Esophagus squamous epithelium (tissue), 5 donors: ENCODE data around the gene MBOAT7. TPM values are rescaled to one million over a fixed set of nuclear protein-coding genes. Genes with fewer than 3 reads are reported as not detected.

Experiments
- DNase-seq: peaks from one replicate; lab custom pipeline; 2025; lab: John Stamatoyannopoulos, UW
- H3K27ac ChIP-seq, 4 donors: fragments of 200-600 bp; sonication (generic); one replicate each; pipeline ENCODE4 v1.5.1; 2016 to 2019; ENCODE audit warnings: mild to moderate bottlenecking in 1 of 4
- H3K27me3 ChIP-seq, 4 donors: fragments of 200-600 bp; sonication (generic); 1 replicate in 3 of 4; 2 replicates in 1 of 4; pipeline versions ENCODE4 v1.5.1 to v1.6.0; 2017 to 2021; ENCODE audit warnings: antibody characterized with exemption in 1 of 4
- H3K36me3 ChIP-seq, 3 donors: fragments of 200-600 bp; sonication (generic); one replicate each; pipeline ENCODE4 v1.5.1; 2016 to 2019
- H3K4me1 ChIP-seq, 3 donors: fragments of 200-600 bp; sonication (generic); one replicate each; pipeline ENCODE4 v1.5.1; 2017 to 2019
- H3K4me3 ChIP-seq, 4 donors: fragments of 200-600 bp; sonication (generic); 1 replicate in 3 of 4; 2 replicates in 1 of 4; pipeline ENCODE4 v1.5.1; 2016 to 2019; ENCODE audit warnings: mild to moderate bottlenecking in 2 of 4, moderate library complexity in 1 of 4
- H3K9me3 ChIP-seq, 3 donors: fragments of 200-600 bp; sonication (generic); one replicate each; pipeline ENCODE4 v1.5.1; 2016 to 2019
- POLR2A ChIP-seq, 4 donors: fragments of 450-650 bp; IDR thresholded peaks; one replicate each; pipeline ENCODE4 v1.6.1; 2017; ENCODE audit warnings: antibody characterized with exemption in 4 of 4, mild to moderate bottlenecking in 4 of 4, moderate library complexity in 3 of 4
- WGBS, 2 donors: methylation state at CpG; one replicate each; pipeline ENCODE4 v1.1.5; 2018; 5-methylcytosine and 5-hydroxymethylcytosine counted together
- intact Hi-C: fragments of 100-400 bp; cut with DNase I; formaldehyde crosslinking; loops from one replicate; pipeline ENCODE4 v1.15.0; 2022
- total RNA-seq, 4 donors: library from RNA; depleted of rRNA; stranded (reverse); fragments of >200 nt; gene quantifications; one replicate each; pipeline ENCODE4 v1.1.0, GENCODE V29; 2016
- TF ChIP-seq, protein P1 (sequence below), 6 experiments: fragments of 450-650 bp in 4 of 6; fragments of 200-600 bp in 2 of 6; sonication (generic) in 2 of 6; IDR thresholded peaks; one replicate each; pipeline ENCODE4 v1.5.1; 2016 to 2019; ENCODE audit warnings: antibody characterized with exemption in 6 of 6, mild to moderate bottlenecking in 4 of 6, moderate library complexity in 4 of 6
- donor health status: DM: yes; HTN: yes; CAD: no.

The MBOAT7 gene
- total RNA-seq, 4 donors from 2014 or later, result 32.2 to 56.2 (median 40.8) TPM

DNA sequence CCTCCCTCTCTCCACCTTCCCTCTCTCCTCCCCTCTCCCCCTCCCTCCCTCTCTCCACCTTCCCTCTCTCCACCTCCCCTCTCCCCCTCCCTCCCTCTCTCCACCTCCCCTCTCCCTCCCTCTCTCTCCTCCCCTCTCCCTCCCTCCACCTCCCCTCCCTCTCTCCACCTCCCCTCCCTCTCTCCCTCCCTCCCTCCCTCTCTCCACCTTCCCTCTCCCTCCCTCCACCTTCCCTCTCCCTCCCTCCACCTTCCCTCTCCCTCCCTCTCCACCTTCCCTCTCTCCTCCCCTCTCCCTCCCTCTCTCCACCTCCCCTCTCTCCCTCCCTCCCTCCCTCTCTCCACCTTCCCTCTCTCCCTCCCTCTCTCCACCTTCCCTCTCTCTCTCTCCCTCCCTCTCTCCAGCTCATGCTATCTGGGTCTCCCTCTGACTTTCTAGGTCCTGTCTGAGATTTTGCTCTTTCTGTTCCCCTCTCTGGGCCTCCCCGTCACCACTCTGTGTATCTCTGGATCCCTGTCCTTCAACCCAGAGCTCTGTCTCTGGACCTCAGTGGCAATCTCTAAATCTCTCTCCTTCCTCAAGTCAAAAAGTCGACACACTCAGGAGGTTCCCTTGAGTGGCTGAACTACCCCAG is 55.3 kb downstream of the MBOAT7 start:
- Histone ChIP-seq H3K4me3 (no peak overlapping the region), H3K4me1 (peaks cover 15 to 38% (median 18%) of the 10 kb centered on the region in 3 donors), H3K36me3 (peaks cover 5 to 41% (median 6%) of the 10 kb centered on the region in 3 donors), H3K27ac (peak overlapping the region in 3 of 4 donors; percentile 24 to 70 (median 55)), H3K27me3 (no peaks in the 10 kb centered on the region), H3K9me3 (no peaks in the 10 kb centered on the region)
- TF ChIP-seq, protein P1, sequence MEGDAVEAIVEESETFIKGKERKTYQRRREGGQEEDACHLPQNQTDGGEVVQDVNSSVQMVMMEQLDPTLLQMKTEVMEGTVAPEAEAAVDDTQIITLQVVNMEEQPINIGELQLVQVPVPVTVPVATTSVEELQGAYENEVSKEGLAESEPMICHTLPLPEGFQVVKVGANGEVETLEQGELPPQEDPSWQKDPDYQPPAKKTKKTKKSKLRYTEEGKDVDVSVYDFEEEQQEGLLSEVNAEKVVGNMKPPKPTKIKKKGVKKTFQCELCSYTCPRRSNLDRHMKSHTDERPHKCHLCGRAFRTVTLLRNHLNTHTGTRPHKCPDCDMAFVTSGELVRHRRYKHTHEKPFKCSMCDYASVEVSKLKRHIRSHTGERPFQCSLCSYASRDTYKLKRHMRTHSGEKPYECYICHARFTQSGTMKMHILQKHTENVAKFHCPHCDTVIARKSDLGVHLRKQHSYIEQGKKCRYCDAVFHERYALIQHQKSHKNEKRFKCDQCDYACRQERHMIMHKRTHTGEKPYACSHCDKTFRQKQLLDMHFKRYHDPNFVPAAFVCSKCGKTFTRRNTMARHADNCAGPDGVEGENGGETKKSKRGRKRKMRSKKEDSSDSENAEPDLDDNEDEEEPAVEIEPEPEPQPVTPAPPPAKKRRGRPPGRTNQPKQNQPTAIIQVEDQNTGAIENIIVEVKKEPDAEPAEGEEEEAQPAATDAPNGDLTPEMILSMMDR (IDR thresholded peaks at IDR 0.05), result no peak
- TF ChIP-seq POLR2A (IDR thresholded peaks at IDR 0.05), result no peak
- intact Hi-C loops, result no loop called here
- WGBS, 2 donors, result 26 to 62% methylated on average over 2 of the region's 2 CpGs
- no peak for DNase-seq

GRCh38 chr19:54133312-54133956 is 55.9 kb downstream of the MBOAT7 start:
- no peak overlapping the region for H3K4me3 ChIP-seq
- peaks cover 11 to 48% (median 13%) of the 10 kb centered on the region in 3 donors for H3K36me3 ChIP-seq
- TF ChIP-seq, protein P1 (IDR thresholded peaks at IDR 0.05), result no peak
- TF ChIP-seq POLR2A (IDR thresholded peaks at IDR 0.05), result no peak
- DNase-seq, result peak; percentile 71
- intact Hi-C loops, result no loop called here
- H3K27ac ChIP-seq, result no peak overlapping the region
- peaks cover 9 to 31% (median 11%) of the 10 kb centered on the region in 3 donors for H3K4me1 ChIP-seq
- no peaks in the 10 kb centered on the region for H3K9me3 ChIP-seq
- no peaks in the 10 kb centered on the region for H3K27me3 ChIP-seq
- WGBS, 2 donors, result 38 to 70% methylated on average over 4 to 8 of the region's 10 CpGs

DNA sequence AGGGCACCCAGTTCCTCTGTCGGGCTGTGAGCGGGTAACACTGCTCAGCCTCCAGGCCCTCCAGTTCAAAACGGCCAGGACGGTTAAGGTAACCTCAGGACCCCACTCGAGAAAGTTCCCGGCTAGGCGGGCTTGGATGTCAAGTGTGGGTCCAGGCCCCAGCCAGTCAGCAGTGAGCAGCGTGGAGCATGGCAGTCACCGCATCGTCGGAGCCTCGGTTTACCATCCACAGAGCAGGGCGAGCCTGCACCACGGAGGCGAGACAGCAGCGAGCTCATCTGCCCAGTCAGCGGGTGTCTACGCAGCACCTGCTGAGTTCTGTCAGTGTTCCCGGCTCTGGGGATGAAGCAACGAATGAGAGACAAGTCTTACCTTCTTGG is 59.8 kb downstream of the MBOAT7 start:
- 96% methylated on average over 19 of the region's 20 CpGs; no CpG with 5 or more reads in 1 of the 2 donors for WGBS, 2 donors
- no peaks in the 10 kb centered on the region for H3K27me3 ChIP-seq
- intact Hi-C loops, result no loop called here
- no peak overlapping the region for H3K4me3 ChIP-seq
- no peak for DNase-seq
- H3K9me3 ChIP-seq, result no peaks in the 10 kb centered on the region
- peaks cover 33 to 86% (median 49%) of the 10 kb centered on the region in 3 donors for H3K36me3 ChIP-seq
- H3K4me1 ChIP-seq, result peaks cover 0 to 5% (median 0%) of the 10 kb centered on the region in 3 donors
- TF ChIP-seq, protein P1 (IDR thresholded peaks at IDR 0.05), result no peak
- no peak for TF ChIP-seq POLR2A (IDR thresholded peaks at IDR 0.05)
- no peak overlapping the region for H3K27ac ChIP-seq

GRCh38 chr19:54128796-54129616 is 60.4 kb downstream of the MBOAT7 start:
- no peak for TF ChIP-seq POLR2A (IDR thresholded peaks at IDR 0.05)
- TF ChIP-seq, protein P1 (IDR thresholded peaks at IDR 0.05), result no peak
- Histone ChIP-seq H3K4me1 (no peaks in the 10 kb centered on the region), H3K4me3 (no peak overlapping the region), H3K9me3 (no peaks in the 10 kb centered on the region), H3K27ac (no peak overlapping the region), H3K36me3 (peaks cover 39 to 92% (median 55%) of the 10 kb centered on the region in 3 donors), H3K27me3 (no peaks in the 10 kb centered on the region)
- DNase-seq, result no peak
- intact Hi-C loops, result no loop called here
- 87 to 100% methylated on average over 5 to 9 of the region's 41 CpGs for WGBS, 2 donors

DNA sequence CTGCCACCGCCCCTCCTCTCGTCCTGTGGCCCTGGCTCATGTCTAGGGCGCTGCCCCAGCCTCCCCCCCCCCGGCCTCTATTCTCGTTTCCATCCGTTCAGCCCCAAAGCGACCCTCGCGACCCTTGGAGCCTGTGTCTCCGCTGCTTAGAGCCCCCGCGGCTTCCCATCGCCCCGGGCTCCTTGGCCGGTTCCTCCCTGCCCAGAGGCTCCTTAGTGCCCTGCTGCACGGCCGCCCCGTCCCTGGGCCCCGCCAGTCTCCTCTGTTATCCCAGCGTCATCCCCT is 61.0 kb downstream of the MBOAT7 start:
- Histone ChIP-seq H3K4me3 (no peak overlapping the region), H3K27ac (no peak overlapping the region), H3K9me3 (no peaks in the 10 kb centered on the region), H3K36me3 (peaks cover 45 to 98% (median 60%) of the 10 kb centered on the region in 3 donors), H3K27me3 (no peaks in the 10 kb centered on the region), H3K4me1 (no peaks in the 10 kb centered on the region)
- no peak for TF ChIP-seq POLR2A (IDR thresholded peaks at IDR 0.05)
- TF ChIP-seq, protein P1 (IDR thresholded peaks at IDR 0.05), result no peak
- no peak for DNase-seq
- intact Hi-C loops, result no loop called here
- WGBS, 2 donors, result 91 to 93% methylated on average over 12 to 15 of the region's 20 CpGs
